Sigmoid colon (tissue), 7 donors: Measurements from ENCODE around the gene KRTAP10-11. TPM values are rescaled to one million over a fixed set of nuclear protein-coding genes. Genes with fewer than 3 reads are reported as not detected.
"Not testable (repeated sequence)": the region's sequence is repeated elsewhere in the genome, so short reads cannot be mapped to it uniquely, and the experiment has no call there.

Source experiments
- DNase-seq: peaks from one replicate; pipeline ENCODE4 v3.0.0-alpha.2; 2019
- H3K27ac ChIP-seq, 4 donors: fragments of 200-600 bp; sonication (generic); one replicate each; pipeline ENCODE4 v1.5.1; 2016 to 2019; ENCODE audit warnings: mild to moderate bottlenecking in 1 of 4
- H3K27me3 ChIP-seq, 3 donors: fragments of 200-600 bp; sonication (generic); one replicate each; pipeline ENCODE4 v1.5.1; 2019; ENCODE audit warnings: mild to moderate bottlenecking in 1 of 3
- H3K36me3 ChIP-seq, 4 donors: fragments of 200-600 bp; sonication (generic); one replicate each; pipeline ENCODE4 v1.5.1; 2016 to 2019
- H3K4me1 ChIP-seq, 4 donors: fragments of 200-600 bp; sonication (generic); one replicate each; pipeline ENCODE4 v1.5.1; 2017 to 2019
- H3K4me3 ChIP-seq, 4 donors: fragments of 200-600 bp; sonication (generic); one replicate each; pipeline ENCODE4 v1.5.1; 2017 to 2019; ENCODE audit warnings: mild to moderate bottlenecking in 2 of 4, moderate library complexity in 1 of 4
- H3K9me3 ChIP-seq, 4 donors: fragments of 200-600 bp in 3 of 4; sonication (generic) in 3 of 4; one replicate each; pipeline versions ENCODE4 v1.5.1 to v1.6.1; 2013 to 2019
- EP300 ChIP-seq, 4 donors: sonication (generic); formaldehyde crosslinking; IDR thresholded peaks; one replicate each; pipeline ENCODE4 v1.6.1; 2017; ENCODE audit warnings: antibody characterized with exemption in 4 of 4
- POLR2A ChIP-seq, 2 donors: fragments of 450-650 bp; IDR thresholded peaks; one replicate each; pipeline ENCODE4 v1.6.1; 2016; ENCODE audit warnings: antibody characterized with exemption in 2 of 2, mild to moderate bottlenecking in 2 of 2, moderate library complexity in 2 of 2
- POLR2AphosphoS5 ChIP-seq, 4 donors: sonication (generic); formaldehyde crosslinking; IDR thresholded peaks; one replicate each; pipeline ENCODE4 v1.6.1; 2017; ENCODE audit warnings: antibody characterized with exemption in 4 of 4
- WGBS, 2 donors: extraction: QIAGEN DNeasy Blood & Tissue Kit; methylation state at CpG; one replicate each; pipeline ENCODE4 v1.1.7; 2013; 5-methylcytosine and 5-hydroxymethylcytosine counted together
- intact Hi-C: fragments of 100-400 bp; cut with DNase I; formaldehyde crosslinking; loops from one replicate; pipeline ENCODE4 v1.15.1; 2023
- polyA plus RNA-seq, 3 donors: library from polyadenylated mRNA; stranded (reverse); fragments of 200-250 nt; gene quantifications; one replicate each; pipeline ENCODE4 v1.2.3, GENCODE V29; 2013
- total RNA-seq, 4 donors: library from RNA; depleted of rRNA; stranded (reverse); fragments of >200 nt; gene quantifications; one replicate each; pipeline ENCODE4 v1.1.0, GENCODE V29; 2016
- TF ChIP-seq, protein P1 (sequence below), 4 experiments: fragments of 450-650 bp in 3 of 4; fragments of 200-600 bp in 1 of 4; IDR thresholded peaks; one replicate each; pipeline ENCODE4 v1.5.1; 2016 to 2019; ENCODE audit warnings: antibody characterized with exemption in 4 of 4, mild to moderate bottlenecking in 3 of 4, moderate library complexity in 2 of 4
- donor health status: healthy with polysubstance abuse.
- donor health status: Bipolar disorder and iron deficiency.
- donor health status: healthy.

Gene KRTAP10-11
- total and polyA plus RNA-seq, 7 donors, result not detected

DNA sequence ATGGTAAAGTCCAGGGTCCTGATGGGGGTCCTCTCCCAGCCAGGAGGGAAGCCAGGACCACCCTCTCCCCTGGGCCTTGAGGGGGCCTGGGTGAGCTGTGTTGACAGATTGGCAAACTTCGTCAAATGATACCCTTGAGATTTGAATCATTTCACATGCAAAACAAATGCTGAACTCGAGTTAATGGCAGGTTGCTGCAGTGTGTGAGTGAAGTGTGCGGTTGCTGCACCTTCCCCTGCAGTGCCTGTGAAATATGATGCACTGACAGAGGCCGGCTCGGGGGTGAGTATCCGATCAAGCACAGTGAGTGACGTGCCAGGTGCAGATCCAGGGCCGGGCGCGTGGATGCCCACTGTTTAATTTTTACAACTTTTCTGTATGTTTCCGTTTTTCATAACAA, 41.5 kb downstream of the KRTAP10-11 start:
- TF ChIP-seq POLR2A (IDR thresholded peaks at IDR 0.05), result no peak
- TF ChIP-seq, protein P1, sequence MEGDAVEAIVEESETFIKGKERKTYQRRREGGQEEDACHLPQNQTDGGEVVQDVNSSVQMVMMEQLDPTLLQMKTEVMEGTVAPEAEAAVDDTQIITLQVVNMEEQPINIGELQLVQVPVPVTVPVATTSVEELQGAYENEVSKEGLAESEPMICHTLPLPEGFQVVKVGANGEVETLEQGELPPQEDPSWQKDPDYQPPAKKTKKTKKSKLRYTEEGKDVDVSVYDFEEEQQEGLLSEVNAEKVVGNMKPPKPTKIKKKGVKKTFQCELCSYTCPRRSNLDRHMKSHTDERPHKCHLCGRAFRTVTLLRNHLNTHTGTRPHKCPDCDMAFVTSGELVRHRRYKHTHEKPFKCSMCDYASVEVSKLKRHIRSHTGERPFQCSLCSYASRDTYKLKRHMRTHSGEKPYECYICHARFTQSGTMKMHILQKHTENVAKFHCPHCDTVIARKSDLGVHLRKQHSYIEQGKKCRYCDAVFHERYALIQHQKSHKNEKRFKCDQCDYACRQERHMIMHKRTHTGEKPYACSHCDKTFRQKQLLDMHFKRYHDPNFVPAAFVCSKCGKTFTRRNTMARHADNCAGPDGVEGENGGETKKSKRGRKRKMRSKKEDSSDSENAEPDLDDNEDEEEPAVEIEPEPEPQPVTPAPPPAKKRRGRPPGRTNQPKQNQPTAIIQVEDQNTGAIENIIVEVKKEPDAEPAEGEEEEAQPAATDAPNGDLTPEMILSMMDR (IDR thresholded peaks at IDR 0.05), result no peak
- TF ChIP-seq POLR2AphosphoS5 (IDR thresholded peaks at IDR 0.05), result no peak
- TF ChIP-seq EP300 (IDR thresholded peaks at IDR 0.05), result no peak
- DNase-seq, result no peak

DNA sequence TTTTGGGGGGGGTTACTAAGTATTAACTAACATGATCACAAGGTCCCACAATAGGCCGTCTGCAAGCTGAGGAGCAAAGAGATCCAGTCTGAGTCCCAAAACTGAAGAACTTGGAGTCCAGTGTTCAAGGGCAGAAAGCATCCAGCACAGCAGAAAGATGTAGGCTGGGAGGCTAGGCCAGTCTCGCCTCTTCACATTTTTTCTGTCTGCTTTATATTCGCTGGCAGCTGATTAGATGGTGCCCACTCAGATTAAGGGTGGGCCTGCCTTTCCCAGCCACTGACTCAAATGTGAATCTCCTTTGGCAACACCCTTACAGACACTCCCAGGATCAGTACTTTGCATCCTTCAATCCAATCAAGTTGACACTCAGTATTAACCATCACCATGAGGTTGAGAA, 43.5 kb downstream of the KRTAP10-11 start:
- H3K27me3 ChIP-seq, result peaks cover 0 to 31% (median 8%) of the 10 kb centered on the region in 3 donors
- intact Hi-C loops, result loop anchor here (10.0 kb wide), 1 partner anchor 65 kb away; no protein-coding TSS in a partner anchor
- DNase-seq, H3K4me1 ChIP-seq, H3K36me3 ChIP-seq, H3K9me3 ChIP-seq, H3K4me3 ChIP-seq, H3K27ac ChIP-seq: not testable (repeated sequence)
- WGBS, 2 donors, result 85 to 93% methylated on average over 3 of the region's 3 CpGs

More for the DNA sequence above, 41.5 kb downstream of the KRTAP10-11 start:
- Histone ChIP-seq H3K4me3 (no peak overlapping the region), H3K9me3 (no peaks in the 10 kb centered on the region), H3K4me1 (no peaks in the 10 kb centered on the region), H3K27me3 (peaks cover 0 to 31% (median 8%) of the 10 kb centered on the region in 3 donors), H3K36me3 (no peaks in the 10 kb centered on the region), H3K27ac (no peak overlapping the region)
- intact Hi-C loops, result no loop called here
- WGBS, 2 donors, result 49 to 67% methylated on average over 11 of the region's 11 CpGs

DNA sequence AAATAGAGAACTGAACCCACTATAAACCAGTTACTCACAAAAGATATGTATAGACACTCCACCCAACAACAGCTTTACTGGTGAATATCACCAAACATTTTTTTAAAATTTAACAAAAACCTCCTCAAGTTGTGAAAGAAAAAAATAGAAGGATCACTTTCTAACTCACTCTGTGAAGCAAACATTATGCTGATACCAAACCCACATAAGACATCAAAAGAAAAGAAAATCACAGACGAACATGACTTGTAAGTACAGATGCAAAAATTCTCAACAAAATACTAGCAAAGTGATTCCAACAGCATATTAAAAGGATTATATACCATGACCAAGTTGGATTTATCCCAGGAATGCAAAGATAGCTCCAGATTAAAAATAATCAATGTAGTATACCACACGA, 45.5 kb downstream of the KRTAP10-11 start:
- Histone ChIP-seq H3K27ac (no peak overlapping the region), H3K4me1 (no peaks in the 10 kb centered on the region), H3K4me3 (no peak overlapping the region), H3K36me3 (no peaks in the 10 kb centered on the region), H3K9me3 (peaks cover 0 to 7% (median 1%) of the 10 kb centered on the region in 4 donors), H3K27me3 (peaks cover 0 to 27% (median 6%) of the 10 kb centered on the region in 3 donors)
- WGBS, 2 donors, result 55 to 69% methylated on average over 2 of the region's 2 CpGs
- intact Hi-C loops, result loop anchor here (10.0 kb wide), 1 partner anchor 63 kb away; no protein-coding TSS in a partner anchor
- DNase-seq, result no peak
- TF ChIP-seq EP300 (IDR thresholded peaks at IDR 0.05), result no peak
- TF ChIP-seq, protein P1 (IDR thresholded peaks at IDR 0.05), result no peak
- no peak for TF ChIP-seq POLR2A (IDR thresholded peaks at IDR 0.05)
- no peak for TF ChIP-seq POLR2AphosphoS5 (IDR thresholded peaks at IDR 0.05)

DNA sequence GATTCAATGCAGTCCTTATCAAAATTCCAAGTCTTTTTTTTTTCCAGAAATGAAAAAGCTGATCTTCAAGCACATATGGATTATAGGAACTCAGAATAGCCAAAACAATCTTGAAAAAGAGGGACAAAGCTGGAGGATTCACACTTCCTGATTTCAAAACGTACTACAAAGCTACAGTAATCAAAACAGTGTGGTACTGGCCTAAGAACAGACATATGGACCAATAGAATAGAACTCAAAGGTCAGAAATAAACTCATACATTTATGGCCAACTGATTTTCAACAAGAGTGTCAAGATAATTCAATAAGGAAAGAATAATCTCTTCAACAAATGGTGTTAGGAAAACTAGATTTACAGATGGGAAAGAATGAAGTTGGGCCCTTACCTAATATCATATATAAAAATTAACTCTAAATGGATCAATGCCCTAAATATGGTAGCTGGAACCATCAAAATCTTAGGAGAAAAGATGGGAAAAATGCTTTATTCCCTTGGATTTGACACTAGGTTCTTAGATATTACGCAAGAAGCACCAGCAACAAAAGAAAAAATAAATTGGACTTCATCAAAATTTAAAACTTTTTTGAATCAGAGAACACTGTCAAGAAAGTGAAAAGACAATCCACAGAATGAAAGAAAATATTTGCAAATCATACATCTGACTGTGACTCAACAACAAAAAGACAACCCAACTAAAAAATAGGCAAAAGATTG, 46.7 kb downstream of the KRTAP10-11 start:
- peaks cover 0 to 7% (median 1%) of the 10 kb centered on the region in 4 donors for H3K9me3 ChIP-seq
- intact Hi-C loops, result loop anchor here (10.0 kb wide), 1 partner anchor 62 kb away; no protein-coding TSS in a partner anchor
- no peaks in the 10 kb centered on the region for H3K4me1 ChIP-seq
- no peak overlapping the region for H3K27ac ChIP-seq
- no peak overlapping the region for H3K4me3 ChIP-seq
- WGBS, 2 donors, result 48% methylated on average over 2 of the region's 2 CpGs
- DNase-seq, result no peak
- no peaks in the 10 kb centered on the region for H3K36me3 ChIP-seq
- no peak for TF ChIP-seq EP300 (IDR thresholded peaks at IDR 0.05)
- TF ChIP-seq POLR2A (IDR thresholded peaks at IDR 0.05), result no peak
- TF ChIP-seq POLR2AphosphoS5 (IDR thresholded peaks at IDR 0.05), result no peak
- TF ChIP-seq, protein P1 (IDR thresholded peaks at IDR 0.05), result no peak
- peaks cover 2 to 22% (median 7%) of the 10 kb centered on the region in 3 donors for H3K27me3 ChIP-seq

DNA sequence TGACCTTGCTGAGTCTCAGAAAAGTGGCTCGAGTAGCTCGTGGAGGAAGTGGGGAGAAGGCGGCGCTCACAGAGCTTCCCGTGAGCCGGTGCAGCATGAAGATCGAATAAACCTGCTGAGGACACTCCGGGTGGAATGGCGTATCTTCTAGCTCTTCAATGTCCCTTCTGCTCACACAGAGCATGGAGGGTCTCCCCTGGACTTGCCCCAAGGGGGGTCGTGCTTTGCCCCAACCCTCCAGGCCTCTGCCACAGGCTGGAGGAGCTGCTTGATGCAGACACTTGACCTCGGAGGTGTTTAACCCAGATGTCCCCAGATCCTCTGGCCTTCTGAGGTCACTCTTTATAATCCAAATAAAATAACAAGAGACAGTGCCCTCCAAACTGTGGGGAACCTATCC, 48.6 kb downstream of the KRTAP10-11 start:
- no peak for DNase-seq
- Histone ChIP-seq H3K36me3 (no peaks in the 10 kb centered on the region), H3K9me3 (peaks cover 0 to 7% (median 1%) of the 10 kb centered on the region in 4 donors), H3K4me3 (no peak overlapping the region), H3K4me1 (no peaks in the 10 kb centered on the region), H3K27me3 (peaks cover 10 to 32% (median 23%) of the 10 kb centered on the region in 3 donors), H3K27ac (no peak overlapping the region)
- intact Hi-C loops, result loop anchor here (10.0 kb wide), 1 partner anchor 60 kb away; no protein-coding TSS in a partner anchor
- WGBS, 2 donors, result 68 to 69% methylated on average over 11 of the region's 11 CpGs
- TF ChIP-seq POLR2AphosphoS5 (IDR thresholded peaks at IDR 0.05) (no peak), POLR2A (IDR thresholded peaks at IDR 0.05) (no peak), EP300 (IDR thresholded peaks at IDR 0.05) (no peak)
- TF ChIP-seq, protein P1 (IDR thresholded peaks at IDR 0.05), result no peak
